ENCODE results near the gene BCKDK. TPM values are rescaled to one million over a fixed set of nuclear protein-coding genes. Genes with fewer than 3 reads are reported as not detected.

The BCKDK gene
- total RNA-seq (2022): 49.3 and 52.0 TPM in 2 replicates
- Bru-seq, nascent RNA: percentile 50 among the genes with signal in this experiment
- percentile 73 among the genes with signal in this experiment for BruChase-seq, experiment 1, labeled RNA remaining after a 6-hour chase
- percentile 59 among the genes with signal in this experiment for BruChase-seq, experiment 2, labeled RNA remaining after a 2-hour chase
- long read RNA-seq, transcript BCKDK-203 (11 exons, 1,997 nt): major isoform, 83 of 180 reads
- long read RNA-seq, transcript BCKDK-201 (12 exons, 2,128 nt): minor isoform, 80 of 180 reads
- long read RNA-seq, partial matches to known transcripts: 13 of 180 reads
- long read RNA-seq, other reads (novel, unspliced or antisense): 4 of 180 reads

- DNase-seq: peak; percentile 76
- H3K4me1 Mint-ChIP-seq (ENCODE audit: low read depth, unreplicated experiment): peaks cover 31% of the 10 kb centered on the region
- BruUV-seq (replicated peaks): no TSS peak
- peaks cover 41% of the 10 kb centered on the region for H3K36me3 Mint-ChIP-seq (ENCODE audit: insufficient read depth, unreplicated experiment)
- intact Hi-C loops (cut with micrococcal nuclease; ENCODE audit: unreplicated experiment): loop anchor here (5.0 kb wide), 1 partner anchor 39 kb away; no protein-coding TSS in a partner anchor
- CTCF ChIA-PET: no interaction called here
- H3K27ac Mint-ChIP-seq (ENCODE audit: unreplicated experiment): peak within 1 kb of the TSS; percentile 74
- H3K9me3 Mint-ChIP-seq (ENCODE audit: low read depth, unreplicated experiment): no peaks in the 10 kb centered on the region
- no peaks in the 10 kb centered on the region for H3K27me3 Mint-ChIP-seq (ENCODE audit: unreplicated experiment)
- peak within 1 kb of the TSS; percentile 64 for H3K4me3 Mint-ChIP-seq (ENCODE audit: low read depth, unreplicated experiment)
- no peak for TF ChIP-seq CTCF (IDR thresholded peaks at IDR 0.05; ENCODE audit: unreplicated experiment)
These were observed at the start of gene BCKDK for GRCh38 chr16:31108035-31108793. Gene BCKDK, plus strand, starts transcription at chr16:31108386. Its CDS starts 838 bp downstream, at chr16:31109224.

DNA sequence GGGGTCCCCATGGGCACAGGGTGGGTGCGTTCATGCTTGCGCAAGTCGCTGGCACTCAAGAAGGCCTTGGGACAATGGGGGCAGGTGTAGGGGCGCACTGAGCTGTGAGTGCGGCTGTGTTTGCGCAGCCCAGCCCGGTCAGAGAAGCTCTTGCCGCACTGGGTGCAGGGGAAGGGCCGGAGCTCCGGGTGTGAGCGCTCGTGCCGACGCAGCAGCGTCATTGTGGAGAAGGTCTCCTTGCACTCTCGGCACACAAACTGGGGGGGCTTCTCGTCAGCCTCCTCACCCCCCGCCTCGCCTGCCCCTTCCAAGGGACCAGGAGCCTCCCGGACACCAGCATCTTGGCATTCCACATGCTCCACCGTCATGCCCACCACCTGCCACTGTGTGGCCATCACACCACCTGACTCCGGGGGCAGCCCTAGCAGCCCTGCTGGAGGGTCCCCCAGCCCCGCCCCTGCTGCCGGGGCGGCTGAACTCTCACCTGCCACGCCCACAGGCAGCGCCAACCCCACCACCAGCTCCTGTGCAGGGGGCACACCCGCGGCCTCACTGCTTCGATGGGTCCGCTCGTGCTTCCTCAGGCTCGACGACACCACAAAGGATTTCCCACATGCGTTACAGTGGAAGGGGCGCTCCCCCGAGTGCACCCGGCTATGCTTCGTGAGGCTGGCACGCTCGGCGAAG, 46.9 kb upstream of the BCKDK start:
- no peaks in the 10 kb centered on the region for H3K27me3 Mint-ChIP-seq (ENCODE audit: unreplicated experiment)
- TF ChIP-seq CTCF (IDR thresholded peaks at IDR 0.05; ENCODE audit: unreplicated experiment): no peak
- no peak overlapping the region for H3K27ac Mint-ChIP-seq (ENCODE audit: unreplicated experiment)
- CTCF ChIA-PET: no interaction called here
- BruUV-seq (replicated peaks): no TSS peak
- no peak for DNase-seq
- intact Hi-C loops (cut with micrococcal nuclease; ENCODE audit: unreplicated experiment): no loop called here
- peaks cover 61% of the 10 kb centered on the region for H3K36me3 Mint-ChIP-seq (ENCODE audit: insufficient read depth, unreplicated experiment)
- no peak overlapping the region for H3K4me3 Mint-ChIP-seq (ENCODE audit: low read depth, unreplicated experiment)
- peaks cover 7% of the 10 kb centered on the region for H3K4me1 Mint-ChIP-seq (ENCODE audit: low read depth, unreplicated experiment)
- no peaks in the 10 kb centered on the region for H3K9me3 Mint-ChIP-seq (ENCODE audit: low read depth, unreplicated experiment)

DNA sequence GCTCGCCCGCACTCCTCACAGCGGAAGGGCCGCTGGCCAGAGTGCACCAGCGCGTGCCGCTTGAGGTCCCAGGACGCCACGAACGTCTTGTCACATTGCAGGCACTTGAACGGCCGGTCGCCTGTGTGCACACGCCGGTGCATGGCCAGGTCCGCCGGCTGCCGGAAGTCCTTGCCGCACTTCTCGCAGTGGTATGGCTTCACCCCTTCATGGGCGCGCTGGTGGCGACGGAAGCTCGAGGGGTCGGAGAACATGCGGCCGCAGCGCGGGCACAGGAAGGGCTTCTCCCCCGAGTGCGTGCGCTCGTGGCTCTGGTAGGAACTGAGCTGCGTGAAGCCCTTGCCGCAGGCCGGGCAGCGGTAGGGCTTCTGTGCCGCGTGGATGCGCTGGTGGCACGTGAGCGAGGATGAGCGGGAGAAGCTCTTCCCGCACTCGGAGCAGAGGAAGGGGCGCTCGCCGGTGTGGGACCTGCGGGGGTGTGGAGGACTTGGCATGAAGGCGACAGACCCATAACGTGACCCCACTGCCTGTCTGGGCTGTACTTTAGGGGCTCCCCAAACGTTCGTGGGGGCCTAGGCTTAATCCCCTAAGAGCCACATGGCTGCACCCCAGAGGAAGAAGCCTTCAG, 46.3 kb upstream of the BCKDK start:
- H3K27ac Mint-ChIP-seq (ENCODE audit: unreplicated experiment): no peak overlapping the region
- CTCF ChIA-PET: no interaction called here
- BruUV-seq (replicated peaks): no TSS peak

More for the DNA sequence above, 46.3 kb upstream of the BCKDK start:
- no peak for TF ChIP-seq CTCF (IDR thresholded peaks at IDR 0.05; ENCODE audit: unreplicated experiment)
- H3K4me1 Mint-ChIP-seq (ENCODE audit: low read depth, unreplicated experiment): peaks cover 7% of the 10 kb centered on the region
- no peaks in the 10 kb centered on the region for H3K9me3 Mint-ChIP-seq (ENCODE audit: low read depth, unreplicated experiment)
- H3K27me3 Mint-ChIP-seq (ENCODE audit: unreplicated experiment): no peaks in the 10 kb centered on the region
- no peak overlapping the region for H3K4me3 Mint-ChIP-seq (ENCODE audit: low read depth, unreplicated experiment)
- peaks cover 55% of the 10 kb centered on the region for H3K36me3 Mint-ChIP-seq (ENCODE audit: insufficient read depth, unreplicated experiment)
- intact Hi-C loops (cut with micrococcal nuclease; ENCODE audit: unreplicated experiment): no loop called here
- DNase-seq: no peak

Data from Calu3 (cell line).